ENCODE data around the gene EHBP1L1. TPM values are rescaled to one million over a fixed set of nuclear protein-coding genes. Genes with fewer than 3 reads are reported as not detected.

The EHBP1L1 gene
- total and polyA plus RNA-seq, 2 of the 13 experiments (the other 11 are each of a cell fraction or from before 2014, with no cell fraction given) = 8.3 to 10.6 TPM

DNA sequence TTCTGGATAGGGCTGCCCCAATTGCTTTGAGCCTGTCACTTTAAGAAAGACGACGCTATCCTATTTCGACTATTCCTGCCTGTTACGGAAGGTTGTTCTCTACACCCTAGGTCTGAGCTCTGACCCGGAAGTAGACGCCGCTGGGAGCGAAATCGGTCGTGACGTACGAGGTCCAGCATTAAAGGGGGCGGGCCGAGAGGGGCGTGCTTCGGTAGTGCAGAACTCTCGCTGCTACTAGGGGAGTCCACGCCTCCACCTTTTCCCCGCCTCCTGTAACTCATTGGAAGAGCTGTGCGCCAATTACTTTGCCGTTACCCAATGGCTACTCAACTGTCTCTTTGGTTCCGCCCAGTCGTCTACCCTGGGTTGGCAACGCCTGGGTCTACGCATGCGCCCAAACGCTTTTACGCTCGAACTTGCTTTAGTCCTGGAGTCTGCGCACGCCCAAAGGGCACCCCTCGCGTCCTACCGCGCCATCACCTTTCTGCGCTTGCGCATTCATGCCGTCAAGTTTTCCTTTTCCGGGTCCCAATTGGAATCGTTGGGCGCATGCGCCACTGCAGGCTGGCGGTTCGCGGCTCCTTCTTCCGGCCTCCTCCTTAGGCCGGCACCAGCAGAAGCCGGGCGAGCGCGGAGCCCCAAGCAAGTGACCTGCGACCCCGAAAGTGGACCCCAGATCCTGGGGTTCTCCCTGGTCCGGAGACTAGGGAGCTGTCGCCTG, 39.5 kb downstream of the EHBP1L1 start, which contains the start of gene PCNX3 (continued):
- peak; percentile 82 for TF ChIP-seq ZFY (CRISPR knock-in tag; IDR thresholded peaks at IDR 0.05)
- TF ChIP-seq, protein P1, sequence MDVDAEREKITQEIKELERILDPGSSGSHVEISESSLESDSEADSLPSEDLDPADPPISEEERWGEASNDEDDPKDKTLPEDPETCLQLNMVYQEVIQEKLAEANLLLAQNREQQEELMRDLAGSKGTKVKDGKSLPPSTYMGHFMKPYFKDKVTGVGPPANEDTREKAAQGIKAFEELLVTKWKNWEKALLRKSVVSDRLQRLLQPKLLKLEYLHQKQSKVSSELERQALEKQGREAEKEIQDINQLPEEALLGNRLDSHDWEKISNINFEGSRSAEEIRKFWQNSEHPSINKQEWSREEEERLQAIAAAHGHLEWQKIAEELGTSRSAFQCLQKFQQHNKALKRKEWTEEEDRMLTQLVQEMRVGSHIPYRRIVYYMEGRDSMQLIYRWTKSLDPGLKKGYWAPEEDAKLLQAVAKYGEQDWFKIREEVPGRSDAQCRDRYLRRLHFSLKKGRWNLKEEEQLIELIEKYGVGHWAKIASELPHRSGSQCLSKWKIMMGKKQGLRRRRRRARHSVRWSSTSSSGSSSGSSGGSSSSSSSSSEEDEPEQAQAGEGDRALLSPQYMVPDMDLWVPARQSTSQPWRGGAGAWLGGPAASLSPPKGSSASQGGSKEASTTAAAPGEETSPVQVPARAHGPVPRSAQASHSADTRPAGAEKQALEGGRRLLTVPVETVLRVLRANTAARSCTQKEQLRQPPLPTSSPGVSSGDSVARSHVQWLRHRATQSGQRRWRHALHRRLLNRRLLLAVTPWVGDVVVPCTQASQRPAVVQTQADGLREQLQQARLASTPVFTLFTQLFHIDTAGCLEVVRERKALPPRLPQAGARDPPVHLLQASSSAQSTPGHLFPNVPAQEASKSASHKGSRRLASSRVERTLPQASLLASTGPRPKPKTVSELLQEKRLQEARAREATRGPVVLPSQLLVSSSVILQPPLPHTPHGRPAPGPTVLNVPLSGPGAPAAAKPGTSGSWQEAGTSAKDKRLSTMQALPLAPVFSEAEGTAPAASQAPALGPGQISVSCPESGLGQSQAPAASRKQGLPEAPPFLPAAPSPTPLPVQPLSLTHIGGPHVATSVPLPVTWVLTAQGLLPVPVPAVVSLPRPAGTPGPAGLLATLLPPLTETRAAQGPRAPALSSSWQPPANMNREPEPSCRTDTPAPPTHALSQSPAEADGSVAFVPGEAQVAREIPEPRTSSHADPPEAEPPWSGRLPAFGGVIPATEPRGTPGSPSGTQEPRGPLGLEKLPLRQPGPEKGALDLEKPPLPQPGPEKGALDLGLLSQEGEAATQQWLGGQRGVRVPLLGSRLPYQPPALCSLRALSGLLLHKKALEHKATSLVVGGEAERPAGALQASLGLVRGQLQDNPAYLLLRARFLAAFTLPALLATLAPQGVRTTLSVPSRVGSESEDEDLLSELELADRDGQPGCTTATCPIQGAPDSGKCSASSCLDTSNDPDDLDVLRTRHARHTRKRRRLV (CRISPR knock-in tag; IDR thresholded peaks at IDR 0.05) = no peak
- TF ChIP-seq NKX3-1 (CRISPR knock-in tag; IDR thresholded peaks at IDR 0.05) = no peak
- TF ChIP-seq, protein P2, sequence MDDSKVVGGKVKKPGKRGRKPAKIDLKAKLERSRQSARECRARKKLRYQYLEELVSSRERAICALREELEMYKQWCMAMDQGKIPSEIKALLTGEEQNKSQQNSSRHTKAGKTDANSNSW (CRISPR knock-in tag; IDR thresholded peaks at IDR 0.05; ENCODE audit: borderline replicate concordance) = no peak
- no peak for TF ChIP-seq KMT2B (CRISPR knock-in tag; IDR thresholded peaks at IDR 0.05)
- no peak for TF ChIP-seq GRHL1 (CRISPR knock-in tag; conservative IDR thresholded peaks at IDR 0.05)
- TF ChIP-seq ZNF841 (CRISPR knock-in tag; IDR thresholded peaks at IDR 0.05; ENCODE audit: borderline replicate concordance) = no peak
- no peak for TF ChIP-seq ZNF7 (CRISPR knock-in tag; IDR thresholded peaks at IDR 0.05)
- TF ChIP-seq TAF1 (CRISPR knock-in tag; IDR thresholded peaks at IDR 0.05) = peak; percentile 7; the same call in 1 of the 2 replicates
- TF ChIP-seq ZNF205 (CRISPR knock-in tag; IDR thresholded peaks at IDR 0.05) = no peak
- TF ChIP-seq GATAD1 (CRISPR knock-in tag; IDR thresholded peaks at IDR 0.05) = peak; percentile 92
- TF ChIP-seq CHCHD3 (CRISPR knock-in tag; IDR thresholded peaks at IDR 0.05) = no peak
- TF ChIP-seq ZNF335 (CRISPR knock-in tag; IDR thresholded peaks at IDR 0.05) = no peak
- peak; percentile 46; the same call in 1 of the 2 replicates for TF ChIP-seq ZBTB38 (CRISPR knock-in tag; IDR thresholded peaks at IDR 0.05)
- 0 out of 2 replicates have a peak, but pooled peaks have one; percentile 7 for TF ChIP-seq SMYD3 (CRISPR knock-in tag; IDR thresholded peaks at IDR 0.05)
- TF ChIP-seq SALL1 (CRISPR knock-in tag; IDR thresholded peaks at IDR 0.05) = peak; percentile 48; the same call in 1 of the 2 replicates
- TF ChIP-seq MTERF4 (CRISPR knock-in tag; IDR thresholded peaks at IDR 0.05) = no peak
- TF ChIP-seq JARID2 (CRISPR knock-in tag; IDR thresholded peaks at IDR 0.05; ENCODE audit: insufficient replicate concordance) = no peak
- peak; percentile 91 for TF ChIP-seq SAP130 (CRISPR knock-in tag; IDR thresholded peaks at IDR 0.05; ENCODE audit: low read depth)
- no peak for TF ChIP-seq HOXA7 (CRISPR knock-in tag; IDR thresholded peaks at IDR 0.05)
- no peak for TF ChIP-seq ZNF672 (CRISPR knock-in tag; IDR thresholded peaks at IDR 0.05)
- no peak for TF ChIP-seq MATR3 (CRISPR knock-in tag; IDR thresholded peaks at IDR 0.05)
- TF ChIP-seq HMG20A (CRISPR knock-in tag; IDR thresholded peaks at IDR 0.05; ENCODE audit: borderline replicate concordance) = no peak
- no peak for TF ChIP-seq PRMT3 (CRISPR knock-in tag; IDR thresholded peaks at IDR 0.05; ENCODE audit: borderline replicate concordance, low read depth)
- peak; percentile 74 for TF ChIP-seq POLR2G (IDR thresholded peaks at IDR 0.05; ENCODE audit: low read depth, low read length)

Measured in HepG2 (cell line).